A549 (cell line): ENCODE measurements around the gene NPW. TPM values are rescaled to one million over a fixed set of nuclear protein-coding genes. Genes with fewer than 3 reads are reported as not detected.

Source experiments
- ATAC-seq, 2 experiments: fragments of 200-7000 bp in 1 of 2; fragments of >200 bp in 1 of 2; cut with Nextera tagmentation in 1 of 2; cut with Tn5 transposase in 1 of 2; 3 replicates each; pipeline versions ENCODE4 v1.8.0 to v1.9.1; 2018 to 2020; ENCODE audit warnings: mild to moderate bottlenecking in 1 of 2, moderate library complexity in 1 of 2
- CTCF ChIA-PET: fragments of 300-600 bp; sonication (Branson Sonifier 250); formaldehyde crosslinking; extraction: SDS; loops from one replicate; lab custom pipeline; 2021; ENCODE audit warnings: antibody characterized with exemption, inconsistent platforms; lab: Yijun Ruan, JAX
- POLR2A ChIA-PET: fragments of 350-600 bp; formaldehyde crosslinking; extraction: SDS; loops from one replicate; lab custom pipeline; 2021; ENCODE audit warnings: antibody characterized with exemption, inconsistent platforms; lab: Yijun Ruan, JAX
- DNase-seq, 2 experiments: peaks; one replicate each; pipeline versions ENCODE4 v3.0.0 to v3.0.0-alpha.2; 2011 to 2016; ENCODE audit warnings: low read depth in 1 of 2, low spot score in 1 of 2
- FAIRE-seq: peaks from 2 replicates; lab custom pipeline; 2011; peaks lifted over from hg19 to GRCh38; lab: Jason Lieb, UNC
- H3K27ac ChIP-seq, 2 experiments: fragments of >200 bp; sonication (Bioruptor Twin); formaldehyde crosslinking; 3 replicates each; pipeline ENCODE4 v1.5.1; 2016 to 2017
- H3K4me1 ChIP-seq: fragments of >200 bp; sonication (Bioruptor Twin); formaldehyde crosslinking; 3 replicates; pipeline ENCODE4 v1.6.1; 2016
- H3K4me2 ChIP-seq: fragments of >200 bp; sonication (Bioruptor Twin); formaldehyde crosslinking; 3 replicates; pipeline ENCODE4 v1.6.1; 2016
- H3K4me3 ChIP-seq: fragments of >200 bp; sonication (Bioruptor Twin); formaldehyde crosslinking; 3 replicates; pipeline ENCODE4 v1.5.1; 2016
- H3K9me3 ChIP-seq: fragments of >200 bp; sonication (Bioruptor Twin); formaldehyde crosslinking; 3 replicates; pipeline ENCODE4 v1.6.1; 2016
- CBX2 ChIP-seq: fragments of 200-600 bp; sonication (generic); IDR thresholded peaks from 2 replicates; pipeline ENCODE4 v1.6.1; 2016; ENCODE audit warnings: low read depth, mild to moderate bottlenecking, borderline replicate concordance
- CEBPB ChIP-seq, 2 experiments: fragments of >200 bp in 1 of 2; sonication (Bioruptor Twin) in 1 of 2; formaldehyde crosslinking in 1 of 2; IDR thresholded peaks; 2 replicates each; pipeline ENCODE4 v1.6.1; 2012 to 2016
- CHD2 ChIP-seq: fragments of 150-350 bp; IDR thresholded peaks from 2 replicates; pipeline ENCODE4 v1.6.1; 2014; ENCODE audit warnings: low read length; ENCODE audit not compliant: partially characterized antibody
- CTCF ChIP-seq: fragments of >200 bp; sonication (Bioruptor Twin); formaldehyde crosslinking; IDR thresholded peaks from 3 replicates; pipeline ENCODE4 v1.5.1; 2016
- E2F6 ChIP-seq: IDR thresholded peaks from 2 replicates; pipeline ENCODE4 v1.6.1; 2012; ENCODE audit warnings: low read depth, borderline replicate concordance
- EHF ChIP-seq: fragments of 250-450 bp; sonication (Bioruptor Pico); IDR thresholded peaks from 2 replicates; pipeline ENCODE4 v1.5.0; 2020; ENCODE audit warnings: mild to moderate bottlenecking
- EHMT2 ChIP-seq: fragments of 200-600 bp; sonication (generic); IDR thresholded peaks from 2 replicates; pipeline ENCODE4 v1.6.1; 2016; ENCODE audit warnings: antibody characterized with exemption, low read depth, mild to moderate bottlenecking, moderate library complexity
- FOXS1 ChIP-seq: fragments of 250-450 bp; sonication (Bioruptor Pico); IDR thresholded peaks from 2 replicates; pipeline ENCODE4 v1.5.0; 2020; ENCODE audit warnings: mild to moderate bottlenecking, moderate library complexity
- HDAC2 ChIP-seq: fragments of 200-600 bp; sonication (generic); IDR thresholded peaks from 2 replicates; pipeline ENCODE4 v1.6.1; 2016
- HOXA7 ChIP-seq: fragments of 250-450 bp; sonication (Bioruptor Pico); IDR thresholded peaks from 2 replicates; pipeline ENCODE4 v1.5.0; 2020; ENCODE audit warnings: mild to moderate bottlenecking, moderate library complexity
- HOXB13 ChIP-seq: fragments of 250-450 bp; sonication (Bioruptor Pico); IDR thresholded peaks from 2 replicates; pipeline ENCODE4 v1.5.0; 2020; ENCODE audit warnings: low read depth, mild to moderate bottlenecking, moderate library complexity
- HOXB5 ChIP-seq: fragments of 250-450 bp; sonication (Bioruptor Pico); IDR thresholded peaks from 2 replicates; pipeline ENCODE4 v1.5.0; 2020; ENCODE audit warnings: mild to moderate bottlenecking, moderate library complexity
- JUN ChIP-seq, 2 experiments: fragments of >200 bp; sonication (Bioruptor Twin); formaldehyde crosslinking; IDR thresholded peaks; 2 replicates in 1 of 2; 3 replicates in 1 of 2; pipeline ENCODE4 v1.6.1; 2016 to 2017
- KDM1A ChIP-seq: fragments of 200-600 bp; sonication (generic); IDR thresholded peaks from 2 replicates; pipeline ENCODE4 v1.6.1; 2016; ENCODE audit warnings: low read depth, mild to moderate bottlenecking
- KDM5A ChIP-seq: fragments of 200-600 bp; sonication (generic); IDR thresholded peaks from 2 replicates; pipeline ENCODE4 v1.6.1; 2016; ENCODE audit warnings: antibody characterized with exemption, mild to moderate bottlenecking
- MAFK ChIP-seq: fragments of 450-650 bp; IDR thresholded peaks from 2 replicates; pipeline ENCODE4 v1.6.1; 2014; ENCODE audit not compliant: partially characterized antibody
- MAX ChIP-seq: IDR thresholded peaks from 2 replicates; pipeline ENCODE4 v1.6.1; 2012
- PBX3 ChIP-seq: IDR thresholded peaks from 2 replicates; pipeline ENCODE4 v1.6.1; 2012
- POLR2AphosphoS2 ChIP-seq: conservative IDR thresholded peaks from 2 replicates; pipeline ENCODE4 v1.6.1; 2012; ENCODE audit warnings: low read length, improper control_type of control experiment, inconsistent platforms
- RCOR1 ChIP-seq: fragments of 150-350 bp; IDR thresholded peaks from 2 replicates; pipeline ENCODE4 v1.6.1; 2014; ENCODE audit warnings: antibody characterized with exemption, low read length, low read depth
- RNF2 ChIP-seq: fragments of 200-600 bp; sonication (generic); IDR thresholded peaks from 2 replicates; pipeline ENCODE4 v1.6.1; 2016; ENCODE audit warnings: low read depth, mild to moderate bottlenecking, antibody characterized with exemption, moderate library complexity, borderline replicate concordance
- USF2 ChIP-seq: fragments of 450-650 bp; IDR thresholded peaks from 2 replicates; pipeline ENCODE4 v1.6.1; 2014; ENCODE audit warnings: antibody characterized with exemption
- ZFP36 ChIP-seq: fragments of 450-650 bp; IDR thresholded peaks from 2 replicates; pipeline ENCODE4 v1.6.1; 2014; ENCODE audit warnings: borderline replicate concordance; ENCODE audit not compliant: partially characterized antibody
- ZNF302 ChIP-seq: fragments of 250-450 bp; sonication (Bioruptor Pico); IDR thresholded peaks from 2 replicates; pipeline ENCODE4 v1.9.0; 2021; ENCODE audit warnings: inconsistent platforms, mild to moderate bottlenecking, moderate library complexity
- WGBS: methylation state at CpG from one replicate; pipeline ENCODE4 v1.1.6; 2017; ENCODE audit errors: missing lambda C conversion rate; 5-methylcytosine and 5-hydroxymethylcytosine counted together
- polyA plus RNA-seq, 4 experiments: library from polyadenylated mRNA; depleted of rRNA in 3 of 4; stranded (reverse); fragments of >200 nt; fragmentation: RNase III in 1 of 4; extraction: RNeasy Plus Mini Kit Qiagen cat#74134 plus additional on column Dnase treatment in 1 of 4; gene quantifications; 2 replicates in 3 of 4; 3 replicates in 1 of 4; pipeline ENCODE4 v1.2.3, GENCODE V29; 2011 to 2017

The NPW gene
- polyA plus RNA-seq, 2 of the 4 experiments (the other 2 are of a cell fraction) = 0.26 to 1.0 TPM

DNA sequence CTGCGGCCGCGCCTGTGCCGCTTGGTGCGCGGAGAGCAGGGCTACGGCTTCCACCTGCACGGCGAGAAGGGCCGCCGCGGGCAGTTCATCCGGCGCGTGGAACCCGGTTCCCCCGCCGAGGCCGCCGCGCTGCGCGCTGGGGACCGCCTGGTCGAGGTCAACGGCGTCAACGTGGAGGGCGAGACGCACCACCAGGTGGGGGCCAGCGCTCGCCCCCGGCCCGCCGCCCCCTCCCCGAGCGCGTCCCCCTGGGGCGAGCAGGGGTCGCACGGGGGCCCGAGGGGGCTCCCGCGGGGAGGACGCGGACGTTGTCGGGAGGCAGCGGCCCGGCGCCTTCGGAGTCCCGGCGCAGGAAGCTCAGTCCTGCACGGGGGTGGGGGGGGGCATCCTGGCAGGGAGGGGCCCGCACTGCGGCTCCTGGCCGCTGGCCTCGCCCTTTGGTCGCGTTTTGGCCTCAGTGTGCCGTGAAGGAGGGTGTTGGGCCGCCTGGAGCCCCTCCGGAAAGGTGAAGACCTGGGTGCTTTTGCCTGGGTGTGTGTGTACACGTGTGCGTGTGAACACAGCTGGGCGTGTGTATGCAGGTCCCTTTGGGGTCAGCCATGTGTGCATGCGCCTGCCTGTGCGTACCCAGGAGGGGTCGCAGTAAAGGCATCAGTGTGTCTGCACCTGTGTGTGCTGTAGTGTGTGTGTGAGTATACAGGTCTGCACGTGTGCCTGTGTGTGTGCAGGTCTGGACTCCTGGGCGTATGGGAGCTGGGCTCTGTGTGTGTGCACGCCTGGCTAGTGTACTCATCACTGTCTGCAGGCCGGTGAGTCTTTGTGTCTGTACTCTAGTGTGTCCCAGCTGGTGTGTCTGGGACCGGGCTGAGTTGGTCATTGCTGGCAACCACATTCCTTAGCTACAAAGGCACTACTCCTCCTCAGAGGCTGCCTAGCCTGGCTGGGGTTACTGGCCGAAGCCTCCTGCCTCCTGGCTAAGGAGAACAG is 7.7 kb downstream of the NPW start:
- FAIRE-seq = no peak
- ChIA-PET CTCF (interaction anchor here (0.6 to 7.8 kb wide), 11 partner anchors 9 to 120 kb away, joined by 3 to 117 read pairs (median 5); partner anchors contain the start of genes NTHL1, PKD1 and TSC2), POLR2A (interaction anchor here (0.6 to 1.4 kb wide), 3 partner anchors 14 to 128 kb away, joined by 3 to 8 read pairs (median 4); partner anchors contain the start of genes RPS2 and TRAF7)
- H3K4me1 ChIP-seq = peaks cover 31% of the 10 kb centered on the region
- H3K4me2 ChIP-seq = peak overlapping the region; percentile 97
- TF ChIP-seq MAX (peak; percentile 40; the same call in 1 of the 2 replicates), KDM1A (peak; percentile 67; the same call in 1 of the 2 replicates), CTCF (no peak), CEBPB (IDR thresholded peaks at IDR 0.05) (no peak), JUN (IDR thresholded peaks at IDR 0.05) (0 out of 5 replicates have a peak, but pooled peaks of 1 of the 2 experiments have one; percentile 11)
- 14% methylated on average over 19 of the region's 76 CpGs for WGBS
- ATAC-seq = peak; percentile 1 to 2
- H3K4me3 ChIP-seq = peak overlapping the region; percentile 82
- peak overlapping the region; percentile 81 to 88 for H3K27ac ChIP-seq
- DNase-seq = peak in 1 of 2 experiments; percentile 43
- no peaks in the 10 kb centered on the region for H3K9me3 ChIP-seq

DNA sequence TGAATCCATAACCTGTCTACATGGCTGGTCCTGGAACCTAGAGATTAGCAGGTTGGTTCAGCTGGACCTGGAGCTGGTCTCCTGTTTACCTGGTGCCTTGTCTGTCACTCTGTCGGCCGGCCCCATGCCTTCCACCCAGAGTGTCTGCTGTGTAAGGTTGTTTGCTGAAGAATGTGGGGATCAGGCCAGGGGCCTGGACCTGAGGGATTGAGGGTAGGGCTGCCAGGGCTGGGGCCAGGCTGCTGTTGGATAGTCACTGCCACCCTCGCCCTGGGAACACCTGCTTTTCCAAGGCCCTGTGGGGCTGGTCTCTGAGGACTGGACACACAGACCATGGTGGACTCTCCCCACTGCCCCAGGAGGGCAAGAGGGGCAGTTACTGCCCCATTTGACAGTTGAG is 8.6 kb downstream of the NPW start:
- no peak for DNase-seq
- WGBS = 48% methylated on average over 2 of the region's 3 CpGs

More for the DNA sequence above, 8.6 kb downstream of the NPW start:
- CTCF ChIA-PET = interaction anchor here (0.7 to 7.8 kb wide), 9 partner anchors 12 to 120 kb away, joined by 3 to 117 read pairs (median 5); partner anchors contain the start of genes NTHL1, PKD1 and TSC2
- H3K4me3 ChIP-seq = peak overlapping the region; percentile 82
- POLR2A ChIA-PET = interaction anchor here (0.9 to 1.4 kb wide), 2 partner anchors 64 to 127 kb away, joined by 4 to 8 read pairs; partner anchors contain the start of genes RPS2 and TRAF7
- peaks cover 33% of the 10 kb centered on the region for H3K4me1 ChIP-seq
- H3K9me3 ChIP-seq = no peaks in the 10 kb centered on the region
- no peak for TF ChIP-seq MAFK
- TF ChIP-seq RNF2 = no peak
- TF ChIP-seq CHD2 = no peak
- no peak for TF ChIP-seq EHF (CRISPR knock-in tag)
- TF ChIP-seq PBX3 = no peak
- no peak for TF ChIP-seq FOXS1 (CRISPR knock-in tag)
- no peak for TF ChIP-seq EHMT2
- no peak for TF ChIP-seq CBX2
- no peak for TF ChIP-seq ZFP36
- TF ChIP-seq HOXB13 = no peak
- no peak for TF ChIP-seq HOXB5 (CRISPR knock-in tag)
- no peak for TF ChIP-seq HDAC2
- no peak for TF ChIP-seq USF2
- no peak for TF ChIP-seq KDM5A
- TF ChIP-seq RCOR1 = no peak
- no peak for TF ChIP-seq ZNF302 (CRISPR knock-in tag)
- no peak for TF ChIP-seq POLR2AphosphoS2
- no peak for TF ChIP-seq E2F6
- no peak for TF ChIP-seq HOXA7 (CRISPR knock-in tag)
- TF ChIP-seq, all 56 proteins: peak for 0
- FAIRE-seq (no peak), ATAC-seq (no peak)
- peak overlapping the region; percentile 81 to 88; a peak in 3 of 6 replicates for H3K27ac ChIP-seq
- peak overlapping the region; percentile 97 for H3K4me2 ChIP-seq
